HepG2 (cell line): Measurements from ENCODE around the gene SELPLG. TPM values are rescaled to one million over a fixed set of nuclear protein-coding genes. Genes with fewer than 3 reads are reported as not detected.

ENCODE experiments used
- ATAC-seq: fragments of 200-7000 bp; cut with Tn5 transposase; 3 replicates; pipeline ENCODE4 v1.9.1; 2020; ENCODE audit warnings: mild to moderate bottlenecking, moderate library complexity
- BruUV-seq: library from RNA; stranded (reverse); fragments of 400-500 nt; replicated peaks from 2 replicates; lab custom pipeline; 2021; lab: Mats Ljungman, UMichigan
- CTCF ChIA-PET: fragments of 300-600 bp; formaldehyde crosslinking; extraction: SDS; loops from one replicate; lab custom pipeline; 2021; ENCODE audit warnings: low total read pairs, inconsistent platforms, low intra/inter-chr PET ratio; lab: Yijun Ruan, JAX
- POLR2A ChIA-PET: fragments of 350-600 bp; sonication (Branson Sonifier 250); formaldehyde crosslinking; loops from one replicate; lab custom pipeline; 2020; ENCODE audit warnings: antibody characterized with exemption, inconsistent platforms; lab: Yijun Ruan, JAX
- DNase-seq: peaks from one replicate; pipeline ENCODE4 v3.0.0-alpha.2; 2015; ENCODE audit warnings: low spot score
- FAIRE-seq: peaks from 3 replicates; lab custom pipeline; 2011; peaks lifted over from hg19 to GRCh38; lab: Jason Lieb, UNC
- H2AFZ ChIP-seq: one replicate; pipeline ENCODE4 v1.6.1; 2011; ENCODE audit warnings: low read length, inconsistent platforms
- H3K27ac ChIP-seq: fragments of 300-600 bp; 3 replicates; pipeline ENCODE4 v1.8.0; 2011; ENCODE audit warnings: mixed run types, mild to moderate bottlenecking, mixed read lengths, low read length, inconsistent platforms; ENCODE audit not compliant: insufficient read depth; ENCODE audit errors: extremely low read length
- H3K27me3 ChIP-seq, 2 experiments: fragments of 200-600 bp in 1 of 2; 2 replicates in 1 of 2; 3 replicates in 1 of 2; pipeline versions ENCODE4 v1.6.0 to v1.8.0; 2011; ENCODE audit warnings: low read length in 2 of 2, mild to moderate bottlenecking in 2 of 2, moderate library complexity in 2 of 2, inconsistent platforms in 1 of 2; ENCODE audit not compliant: insufficient read depth in 2 of 2, control insufficient read depth in 1 of 2
- H3K36me3 ChIP-seq, 2 experiments: fragments of 200-600 bp in 1 of 2; replicated peaks in 1 of 2; 2 replicates in 1 of 2; 3 replicates in 1 of 2; pipeline versions ENCODE4 v1.5.1 to v1.8.0; 2011; ENCODE audit warnings: low read length in 2 of 2, inconsistent platforms in 1 of 2; ENCODE audit not compliant: insufficient read depth in 2 of 2, control insufficient read depth in 1 of 2
- H3K4me1 ChIP-seq: 2 replicates; pipeline ENCODE4 v1.5.1; 2012; ENCODE audit warnings: low read length, inconsistent platforms; ENCODE audit not compliant: insufficient read depth
- H3K4me2 ChIP-seq: 2 replicates; pipeline ENCODE4 v1.6.0; 2011; ENCODE audit warnings: low read depth, low read length, inconsistent platforms
- H3K4me3 ChIP-seq, 3 experiments: fragments of 200-600 bp in 1 of 3; sonication (generic), shearing (Covaris generic) in 1 of 3; replicated peaks in 1 of 3; 2 replicates each; pipeline ENCODE4 v1.5.1; 2011 to 2016; ENCODE audit warnings: low read length in 3 of 3, inconsistent platforms in 2 of 3, low read depth in 2 of 3, mild to moderate bottlenecking in 2 of 3, control low read depth in 1 of 3, mixed read lengths in 1 of 3; ENCODE audit not compliant: insufficient read depth in 1 of 3
- H3K79me2 ChIP-seq: one replicate; pipeline ENCODE4 v1.6.1; 2011; ENCODE audit warnings: low read length, inconsistent platforms; ENCODE audit not compliant: insufficient read depth
- H3K9ac ChIP-seq: 2 replicates; pipeline ENCODE4 v1.6.0; 2011; ENCODE audit warnings: mild to moderate bottlenecking, low read depth, low read length, inconsistent platforms; ENCODE audit not compliant: insufficient read depth
- H3K9me3 ChIP-seq: 2 replicates; pipeline ENCODE4 v1.5.1; 2012; ENCODE audit warnings: mild to moderate bottlenecking, low read length
- H4K20me1 ChIP-seq: 2 replicates; pipeline ENCODE4 v1.6.0; 2011; ENCODE audit warnings: inconsistent platforms, mild to moderate bottlenecking, low read length, moderate library complexity; ENCODE audit not compliant: insufficient read depth
- ATF1 ChIP-seq: IDR thresholded peaks from 2 replicates; pipeline ENCODE4 v1.6.1; 2016; ENCODE audit warnings: mild to moderate bottlenecking, control low read depth
- HMG20A ChIP-seq: IDR thresholded peaks from 2 replicates; pipeline ENCODE4 v1.6.1; 2016; ENCODE audit warnings: borderline replicate concordance
- HNRNPH1 ChIP-seq: fragments of 200-400 bp; formaldehyde crosslinking; optimal IDR thresholded peaks from 2 replicates; pipeline ENCODE3; 2017; ENCODE audit warnings: mild to moderate bottlenecking, low read depth, low read length
- ZNF513 ChIP-seq: sonication (generic); formaldehyde crosslinking; conservative IDR thresholded peaks from 2 replicates; pipeline ENCODE4 v1.5.0; 2020; ENCODE audit warnings: missing genetic modification reagents
- WGBS: methylation state at CpG from one replicate; pipeline ENCODE4 v1.1.6; 2017; ENCODE audit warnings: low lambda C conversion rate; 5-methylcytosine and 5-hydroxymethylcytosine counted together
- in situ Hi-C: cut with HindIII; loops from 2 replicates; pipeline ENCODE4 v1.10.0; 2017; ENCODE audit warnings: low pct_unique_long_range_greater_than_20kb; ENCODE audit not compliant: extremely low pct_ligation_motif_present
- intact Hi-C: fragments of 100-400 bp; cut with micrococcal nuclease; formaldehyde crosslinking; loops from one replicate; pipeline ENCODE4 v1.10.0; 2022; ENCODE audit not compliant: unreplicated experiment
- polyA plus RNA-seq, 8 experiments: library from polyadenylated mRNA; depleted of rRNA in 3 of 8; stranded (reverse) in 7 of 8; unstranded in 1 of 8; fragments of >200 nt; fragmentation: Illumina TruSeq in 4 of 8; extraction: Trizol in 4 of 8; gene quantifications; 2 replicates each; pipeline versions ENCODE4 v1.2.1 to v1.2.3, GENCODE V29; 2011 to 2016; ENCODE audit warnings: low read depth in 4 of 8, missing spikeins in 1 of 8, mixed read lengths in 1 of 8; ENCODE audit not compliant: insufficient read depth in 1 of 8
- total RNA-seq, 5 experiments: library from RNA; depleted of rRNA; stranded (reverse); fragments of >200 nt; fragmentation: Illumina TruSeq; extraction: Trizol; gene quantifications; 2 replicates each; pipeline ENCODE4 v1.2.3, GENCODE V29; 2016; ENCODE audit warnings: low read depth in 1 of 5

The SELPLG gene
- total and polyA plus RNA-seq, 2 of the 13 experiments (the other 11 are each of a cell fraction or from before 2014, with no cell fraction given): 0.12 TPM; not detected in 1

GRCh38 chr12:108647585-108648287 lies 14.0 kb upstream of the SELPLG start:
- in situ Hi-C loops: no loop called here
- Histone ChIP-seq H3K27me3 (no peaks in the 10 kb centered on the region), H3K4me2 (no peak overlapping the region), H3K9me3 (no peaks in the 10 kb centered on the region), H3K4me1 (no peaks in the 10 kb centered on the region), H3K9ac (no peak overlapping the region), H3K27ac (no peak overlapping the region), H3K4me3 (no peak overlapping the region), H3K36me3 (peaks cover 28 to 62% of the 10 kb centered on the region in 2 experiments), H2AFZ (no peak overlapping the region), H3K79me2 (no peaks in the 10 kb centered on the region), H4K20me1 (no peaks in the 10 kb centered on the region)
- no peak for TF ChIP-seq ATF1 (CRISPR knock-in tag)
- TF ChIP-seq HMG20A (CRISPR knock-in tag): no peak
- ChIA-PET CTCF (no interaction called here), POLR2A (no interaction called here)
- ATAC-seq: no peak
- WGBS: 97% methylated on average over 11 of the region's 11 CpGs
- FAIRE-seq: no peak
- no peak for DNase-seq
- intact Hi-C loops: no loop called here
- no TSS peak for BruUV-seq

GRCh38 chr12:108646600-108647579 lies 13.2 kb upstream of the SELPLG start:
- Histone ChIP-seq H3K27ac (no peak overlapping the region), H3K9me3 (no peaks in the 10 kb centered on the region), H3K9ac (no peak overlapping the region), H3K27me3 (no peaks in the 10 kb centered on the region), H4K20me1 (no peaks in the 10 kb centered on the region; the same call in 1 of the 2 replicates), H3K4me3 (no peak overlapping the region), H2AFZ (no peak overlapping the region), H3K36me3 (peaks cover 27 to 54% of the 10 kb centered on the region in 2 experiments), H3K79me2 (no peaks in the 10 kb centered on the region), H3K4me2 (no peak overlapping the region), H3K4me1 (no peaks in the 10 kb centered on the region)
- ChIA-PET CTCF (no interaction called here), POLR2A (no interaction called here)
- no TSS peak for BruUV-seq
- DNase-seq (no peak), FAIRE-seq (no peak), ATAC-seq (no peak)
- TF ChIP-seq ZNF513 (CRISPR knock-in tag) (no peak), HNRNPH1 (no peak)
- WGBS: 98% methylated on average over 10 of the region's 10 CpGs
- in situ Hi-C loops: no loop called here
- intact Hi-C loops: no loop called here
